NCI-H748 treated with DMSO at 0.1 percent for 48 hours (cell line): ENCODE results near the gene KIF26B.

Source experiments
- DNase-seq: peaks from one replicate; lab custom pipeline; 2025; lab: John Stamatoyannopoulos, UW

Gene KIF26B

GRCh38 chr1:245428681-245429080, 273.9 kb downstream of the KIF26B start:
- DNase-seq = no peak

- DNase-seq = no peak
These were observed 276.9 kb downstream of the KIF26B start for GRCh38 chr1:245431706-245432105.

- DNase-seq = no peak
These were observed 277.6 kb downstream of the KIF26B start for GRCh38 chr1:245432228-245432875.

- no peak for DNase-seq
These were observed 278.8 kb downstream of the KIF26B start for GRCh38 chr1:245433561-245433960.

GRCh38 chr1:245434280-245434679, 279.5 kb downstream of the KIF26B start:
- DNase-seq = no peak

- no peak for DNase-seq
These were observed 281.6 kb downstream of the KIF26B start for GRCh38 chr1:245436407-245436806.

GRCh38 chr1:245437369-245438062, 282.7 kb downstream of the KIF26B start:
- no peak for DNase-seq

GRCh38 chr1:245440922-245441321, 286.1 kb downstream of the KIF26B start:
- DNase-seq = no peak

GRCh38 chr1:245441689-245442088, 286.9 kb downstream of the KIF26B start:
- DNase-seq = no peak

GRCh38 chr1:245444147-245444828, 289.5 kb downstream of the KIF26B start:
- no peak for DNase-seq

- no peak for DNase-seq
These were observed 290.2 kb downstream of the KIF26B start for GRCh38 chr1:245444945-245445344.

- DNase-seq = no peak
These were observed 293.7 kb downstream of the KIF26B start for GRCh38 chr1:245448531-245448930.

GRCh38 chr1:245448975-245449431, 294.2 kb downstream of the KIF26B start:
- no peak for DNase-seq

GRCh38 chr1:245453541-245453940, 298.8 kb downstream of the KIF26B start:
- DNase-seq = no peak

- no peak for DNase-seq
These were observed 299.3 kb downstream of the KIF26B start for GRCh38 chr1:245454051-245454450.

- DNase-seq = no peak
These were observed 302.8 kb downstream of the KIF26B start for GRCh38 chr1:245457562-245457961.

GRCh38 chr1:245458234-245458633, 303.4 kb downstream of the KIF26B start:
- DNase-seq = no peak

GRCh38 chr1:245458761-245459174, 304.0 kb downstream of the KIF26B start:
- no peak for DNase-seq

- DNase-seq = no peak
These were observed 304.8 kb downstream of the KIF26B start for GRCh38 chr1:245459621-245460020.

- no peak for DNase-seq
These were observed 306.9 kb downstream of the KIF26B start for GRCh38 chr1:245461681-245462080.

- no peak for DNase-seq
These were observed 307.4 kb downstream of the KIF26B start for GRCh38 chr1:245462161-245462560.

GRCh38 chr1:245463392-245464165, 308.8 kb downstream of the KIF26B start:
- no peak for DNase-seq
